Measurements from ENCODE around the gene MIS18BP1. TPM values are rescaled to one million over a fixed set of nuclear protein-coding genes. Genes with fewer than 3 reads are reported as not detected.

MIS18BP1 gene
- total RNA-seq, 1 donor from 2014 or later, result 14.6 TPM

- no peak overlapping the region for H3K27ac ChIP-seq (ENCODE audit: low read depth, low read length)
- H3K4me1 ChIP-seq (ENCODE audit: control insufficient read depth in 3 of 3, insufficient read depth in 3 of 3, low read length in 3 of 3), result no peaks in the 10 kb centered on the region
- H3K27me3 ChIP-seq (ENCODE audit: control insufficient read depth in 3 of 3, insufficient read depth in 3 of 3, low read length in 3 of 3), result no peaks in the 10 kb centered on the region
- peaks cover 0 to 1% (median 0%) of the 10 kb centered on the region in 3 donors for H3K36me3 ChIP-seq (ENCODE audit: control insufficient read depth in 3 of 3, insufficient read depth in 3 of 3, low read length in 3 of 3)
- no peaks in the 10 kb centered on the region for H3K9me3 ChIP-seq (ENCODE audit: control insufficient read depth in 3 of 3, low read length in 3 of 3)
- H3K4me3 ChIP-seq (ENCODE audit: low read length in 3 of 3), result no peak overlapping the region
- no peak overlapping the region for H3K9ac ChIP-seq (ENCODE audit: low read depth in 1 of 3, low read length in 3 of 3)
These were observed 75.9 kb downstream of the MIS18BP1 start for GRCh38 chr14:45177076-45177475.

GRCh38 chr14:45169906-45170305 is 83.1 kb downstream of the MIS18BP1 start:
- Histone ChIP-seq H3K36me3 (ENCODE audit: control insufficient read depth in 3 of 3, insufficient read depth in 3 of 3, low read length in 3 of 3) (peaks cover 0 to 15% (median 2%) of the 10 kb centered on the region in 3 donors), H3K9me3 (ENCODE audit: control insufficient read depth in 3 of 3, low read length in 3 of 3) (no peaks in the 10 kb centered on the region)

GRCh38 chr14:45156067-45156466 is 96.9 kb downstream of the MIS18BP1 start:
- Histone ChIP-seq H3K36me3 (ENCODE audit: control insufficient read depth in 3 of 3, insufficient read depth in 3 of 3, low read length in 3 of 3) (no peaks in the 10 kb centered on the region), H3K9ac (ENCODE audit: low read depth in 1 of 3, low read length in 3 of 3) (no peak overlapping the region), H3K27ac (ENCODE audit: low read depth, low read length) (no peak overlapping the region), H3K4me3 (ENCODE audit: low read length in 3 of 3) (no peak overlapping the region), H3K9me3 (ENCODE audit: control insufficient read depth in 3 of 3, low read length in 3 of 3) (no peaks in the 10 kb centered on the region), H3K4me1 (ENCODE audit: control insufficient read depth in 3 of 3, insufficient read depth in 3 of 3, low read length in 3 of 3) (no peaks in the 10 kb centered on the region), H3K27me3 (ENCODE audit: control insufficient read depth in 3 of 3, insufficient read depth in 3 of 3, low read length in 3 of 3) (no peaks in the 10 kb centered on the region)

More at GRCh38 chr14:45169906-45170305, 83.1 kb downstream of the MIS18BP1 start:
- no peak overlapping the region for H3K4me3 ChIP-seq (ENCODE audit: low read length in 3 of 3)
- no peak overlapping the region for H3K9ac ChIP-seq (ENCODE audit: low read depth in 1 of 3, low read length in 3 of 3)
- H3K4me1 ChIP-seq (ENCODE audit: control insufficient read depth in 3 of 3, insufficient read depth in 3 of 3, low read length in 3 of 3), result no peaks in the 10 kb centered on the region
- H3K27ac ChIP-seq (ENCODE audit: low read depth, low read length), result no peak overlapping the region
- no peaks in the 10 kb centered on the region for H3K27me3 ChIP-seq (ENCODE audit: control insufficient read depth in 3 of 3, insufficient read depth in 3 of 3, low read length in 3 of 3)

Small RNA genes lying within 50 kb of the gene (small RNA-seq; reads per million reads assigned to genes)
- not detected for gene RNU6-552P

Other genes with a start within 250 kb of the MIS18BP1 start
- gene PRPF39, start 169.1 kb downstream of the MIS18BP1 start, total RNA-seq, result 33.9 TPM
- gene FKBP3, start 118.7 kb downstream of the MIS18BP1 start, total RNA-seq, result 67.8 TPM
- 7.3 TPM for gene FANCM, start 117.3 kb downstream of the MIS18BP1 start, total RNA-seq